Heart left ventricle (tissue), 16 donors: Measurements from ENCODE around the gene DVL1. TPM values are rescaled to one million over a fixed set of nuclear protein-coding genes. Genes with fewer than 3 reads are reported as not detected.
A peak's percentile ranks its signal among the peaks of the same experiment; 100 is the strongest.

ENCODE experiments used
- ATAC-seq, 4 donors: fragments of 200-7000 bp; cut with Tn5 transposase; one replicate each; pipeline ENCODE4 v1.9.1; 2020 to 2022; ENCODE audit warnings: moderate library complexity in 4 of 4, mild to moderate bottlenecking in 3 of 4, moderate number of reproducible peaks in 1 of 4
- DNase-seq, 5 donors: peaks; one replicate each; pipeline ENCODE4 v3.0.0-alpha.2; 2020
- H3K27ac ChIP-seq, 12 donors: fragments of 200-600 bp; sonication (generic) in 4 of 12; one replicate each; pipeline versions ENCODE4 v1.5.0 to v1.8.0; 2016 to 2022; ENCODE audit warnings: mild to moderate bottlenecking in 2 of 12
- H3K27me3 ChIP-seq, 9 donors: fragments of 200-600 bp; sonication (generic) in 2 of 9; one replicate each; pipeline versions ENCODE4 v1.5.1 to v1.8.0; 2016 to 2022; ENCODE audit warnings: mild to moderate bottlenecking in 3 of 9
- H3K36me3 ChIP-seq, 9 donors: fragments of 200-600 bp; sonication (generic) in 2 of 9; one replicate each; pipeline versions ENCODE4 v1.5.0 to v1.8.0; 2018 to 2022; ENCODE audit warnings: mild to moderate bottlenecking in 2 of 9
- H3K4me1 ChIP-seq, 12 donors: fragments of 200-600 bp; sonication (generic) in 4 of 12; one replicate each; pipeline versions ENCODE4 v1.5.0 to v1.8.0; 2016 to 2022; ENCODE audit warnings: mild to moderate bottlenecking in 3 of 12
- H3K4me3 ChIP-seq, 12 donors: fragments of 200-600 bp; sonication (generic) in 4 of 12; one replicate each; pipeline versions ENCODE4 v1.5.0 to v1.8.0; 2017 to 2022; ENCODE audit warnings: mild to moderate bottlenecking in 9 of 12, moderate library complexity in 4 of 12
- H3K9me3 ChIP-seq, 12 donors: fragments of 200-600 bp; sonication (generic) in 4 of 12; one replicate each; pipeline versions ENCODE4 v1.5.0 to v1.8.0; 2016 to 2022; ENCODE audit warnings: mild to moderate bottlenecking in 1 of 12
- CTCF ChIP-seq, 12 donors: fragments of 200-600 bp; sonication (generic) in 4 of 12; IDR thresholded peaks; one replicate each; pipeline versions ENCODE4 v1.5.0 to v1.8.0; 2018 to 2022; ENCODE audit warnings: antibody characterized with exemption in 12 of 12, mild to moderate bottlenecking in 5 of 12
- POLR2A ChIP-seq, 2 donors: fragments of 450-650 bp; IDR thresholded peaks; one replicate each; pipeline ENCODE4 v1.6.1; 2017; ENCODE audit warnings: antibody characterized with exemption in 2 of 2, mild to moderate bottlenecking in 2 of 2, moderate library complexity in 2 of 2
- WGBS, 4 donors: extraction: QIAGEN DNeasy Blood & Tissue Kit in 2 of 4; methylation state at CpG; one replicate each; pipeline versions ENCODE4 v1.1.5 to v1.1.7; 2013 to 2018; 5-methylcytosine and 5-hydroxymethylcytosine counted together
- intact Hi-C, 10 donors: fragments of 100-400 bp; cut with DNase I; formaldehyde crosslinking; loops; one replicate each; pipeline versions ENCODE4 v1.11.1 to v1.14.2; 2022
- polyA plus RNA-seq, 2 donors: library from polyadenylated mRNA; stranded (reverse); fragments of 200-250 nt; gene quantifications; one replicate each; pipeline ENCODE4 v1.2.3, GENCODE V29; 2013
- total RNA-seq, 9 donors: library from RNA; depleted of rRNA in 2 of 9; stranded (reverse); fragments of >200 nt in 2 of 9; fragmentation: NEBNext Ultra II Directional in 3 of 9; extraction: Animal tissue kit (Norgen Biotek cat#: 25700) in 3 of 9; gene quantifications; one replicate each; pipeline versions ENCODE4 v1.1.0 to v1.2.4, GENCODE V29; 2016 to 2023
- donor health status: ischemic (EF 13 %, LVEDD 7.1; RV severe dilation, severe dysfunction).
- donor health status: healthy with polysubstance abuse.
- donor health status: DM: no; HTN: yes; CAD: no.
- donor health status: DM: no; HTN: no; CAD: no.
- donor health status: ischemic (EF 25% LVEDD 6.9; RV normal size, moderate dysfunction).
- donor health status: ischemic (EF 25% LVEDD 5.7; RV mildly dilated, moderate dysfunction).
- donor health status: healthy.
- donor health status: DM: yes; HTN: yes; CAD: no.
- donor health status: ischemic (EF 35%, LVEDD 5.7; RV mildly dilated, moderate dysfunction).
- donor health status: nonischemic (EF 11% LVEDD 7.7; RV severe dilation, severe dysfunction).
- donor health status: DM: yes; HTN: yes; CAD: no.
- donor health status: PGD.
- donor health status: ischemic (EF 29% LVEDD 5.4; RV normal size, mild dysfunction).
- donor health status: nonischemic (EF 23%, LVEDD 6.1; RV moderate dilation, normal function).

DVL1 gene
- total and polyA plus RNA-seq, 11 donors = 75.3 to 177 (median 87.1) TPM

- Histone ChIP-seq H3K4me3 (peak overlapping the region in 1 of 12 donors; percentile 82), H3K4me1 (peaks cover 18 to 48% (median 35%) of the 10 kb centered on the region in 12 donors), H3K9me3 (no peaks in the 10 kb centered on the region), H3K27me3 (no peaks in the 10 kb centered on the region), H3K27ac (peak overlapping the region in 6 of 12 donors; percentile 66 to 87 (median 79)), H3K36me3 (peaks cover 0 to 12% (median 0%) of the 10 kb centered on the region in 9 donors)
- intact Hi-C loops = no loop called here
- DNase-seq (no peak), ATAC-seq (no peak)
- WGBS, 4 donors = 75 to 87% (median 83%) methylated on average over 11 to 13 of the region's 13 CpGs
- TF ChIP-seq CTCF (IDR thresholded peaks at IDR 0.05) (no peak), POLR2A (IDR thresholded peaks at IDR 0.05) (no peak)
Observed at GRCh38 chr1:1303736-1304135, 45.5 kb downstream of the DVL1 start.

- 80 to 86% (median 83%) methylated on average over 13 to 31 of the region's 31 CpGs for WGBS, 4 donors
- no peaks in the 10 kb centered on the region for H3K27me3 ChIP-seq
- H3K27ac ChIP-seq = no peak overlapping the region
- no peak for ATAC-seq
- no peak for TF ChIP-seq CTCF (IDR thresholded peaks at IDR 0.05)
- TF ChIP-seq POLR2A (IDR thresholded peaks at IDR 0.05) = no peak
- no peaks in the 10 kb centered on the region for H3K9me3 ChIP-seq
- H3K36me3 ChIP-seq = peaks cover 0 to 14% (median 0%) of the 10 kb centered on the region in 9 donors
- no peak for DNase-seq
- intact Hi-C loops = no loop called here
- H3K4me3 ChIP-seq = no peak overlapping the region
- peaks cover 18 to 45% (median 34%) of the 10 kb centered on the region in 12 donors for H3K4me1 ChIP-seq
Observed at GRCh38 chr1:1302951-1303509, 46.2 kb downstream of the DVL1 start.

GRCh38 chr1:1302006-1302430, 47.2 kb downstream of the DVL1 start:
- peaks cover 18 to 41% (median 33%) of the 10 kb centered on the region in 12 donors for H3K4me1 ChIP-seq
- no peak for TF ChIP-seq POLR2A (IDR thresholded peaks at IDR 0.05)
- peak in 10 of 12 donors; percentile 16 to 58 (median 36) for TF ChIP-seq CTCF (IDR thresholded peaks at IDR 0.05)
- no peaks in the 10 kb centered on the region for H3K9me3 ChIP-seq
- 86 to 94% (median 91%) methylated on average over 5 to 9 of the region's 9 CpGs for WGBS, 4 donors
- H3K4me3 ChIP-seq = no peak overlapping the region
- ATAC-seq = no peak
- no peaks in the 10 kb centered on the region for H3K27me3 ChIP-seq
- no peak for DNase-seq
- intact Hi-C loops = no loop called here
- peaks cover 0 to 19% (median 0%) of the 10 kb centered on the region in 9 donors for H3K36me3 ChIP-seq
- no peak overlapping the region for H3K27ac ChIP-seq

GRCh38 chr1:1300352-1300739, 48.9 kb downstream of the DVL1 start:
- no peak overlapping the region for H3K27ac ChIP-seq
- 88 to 90% (median 89%) methylated on average over 12 of the region's 12 CpGs for whole genome bisulfite sequencing, 4 donors
- no peak overlapping the region for H3K4me3 ChIP-seq
- intact Hi-C loops = no loop called here
- no peaks in the 10 kb centered on the region for H3K27me3 ChIP-seq
- peaks cover 0 to 36% (median 9%) of the 10 kb centered on the region in 9 donors for H3K36me3 ChIP-seq
- H3K9me3 ChIP-seq = no peaks in the 10 kb centered on the region
- H3K4me1 ChIP-seq = peaks cover 4 to 24% (median 16%) of the 10 kb centered on the region in 12 donors
- no peak for ATAC-seq
- DNase-seq = no peak
- TF ChIP-seq POLR2A (IDR thresholded peaks at IDR 0.05) (no peak), CTCF (IDR thresholded peaks at IDR 0.05) (no peak)
